ENCODE data around the gene MAML2. TPM values are rescaled to one million over a fixed set of nuclear protein-coding genes. Genes with fewer than 3 reads are reported as not detected.

MAML2 gene
- total and polyA plus RNA-seq, 10 donors = 2.7 to 43.4 (median 27.2) TPM

DNA sequence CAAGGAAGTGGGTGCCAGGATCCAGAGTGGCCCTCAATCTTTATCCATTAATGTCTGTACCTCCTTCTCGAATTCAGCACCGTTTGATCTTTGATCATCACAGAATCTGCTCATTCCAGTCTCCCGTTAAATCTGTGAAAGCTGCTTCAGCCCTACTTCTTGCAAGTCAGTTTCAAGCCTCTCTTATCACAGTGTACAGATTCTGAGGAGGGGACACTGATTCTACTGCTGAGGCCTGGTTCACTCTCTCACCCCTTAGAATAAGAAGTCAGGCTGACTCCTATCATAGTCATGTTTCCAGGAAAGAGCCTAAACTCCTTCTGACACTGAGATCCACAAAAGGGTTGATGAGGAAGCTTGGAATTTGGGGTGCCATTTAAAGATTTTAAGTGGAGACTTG is 39.0 kb downstream of the MAML2 start:
- H3K36me3 ChIP-seq = no peaks in the 10 kb centered on the region
- DNase-seq = no peak
- no peak overlapping the region for H3K4me3 ChIP-seq
- WGBS, 5 donors = 76 to 91% (median 85%) methylated on average over 3 of the region's 3 CpGs
- intact Hi-C loops (cut with DNase I; ENCODE audit: low total_unique reads) = no loop called here
- peaks cover 17 to 99% (median 70%) of the 10 kb centered on the region in 6 donors for H3K4me1 ChIP-seq
- H3K27ac ChIP-seq = peak overlapping the region in 7 of 8 donors; percentile 16 to 81 (median 36)
- no peak for TF ChIP-seq POLR2AphosphoS5 (IDR thresholded peaks at IDR 0.05)
- TF ChIP-seq POLR2A (IDR thresholded peaks at IDR 0.05) = no peak
- TF ChIP-seq, protein P1, sequence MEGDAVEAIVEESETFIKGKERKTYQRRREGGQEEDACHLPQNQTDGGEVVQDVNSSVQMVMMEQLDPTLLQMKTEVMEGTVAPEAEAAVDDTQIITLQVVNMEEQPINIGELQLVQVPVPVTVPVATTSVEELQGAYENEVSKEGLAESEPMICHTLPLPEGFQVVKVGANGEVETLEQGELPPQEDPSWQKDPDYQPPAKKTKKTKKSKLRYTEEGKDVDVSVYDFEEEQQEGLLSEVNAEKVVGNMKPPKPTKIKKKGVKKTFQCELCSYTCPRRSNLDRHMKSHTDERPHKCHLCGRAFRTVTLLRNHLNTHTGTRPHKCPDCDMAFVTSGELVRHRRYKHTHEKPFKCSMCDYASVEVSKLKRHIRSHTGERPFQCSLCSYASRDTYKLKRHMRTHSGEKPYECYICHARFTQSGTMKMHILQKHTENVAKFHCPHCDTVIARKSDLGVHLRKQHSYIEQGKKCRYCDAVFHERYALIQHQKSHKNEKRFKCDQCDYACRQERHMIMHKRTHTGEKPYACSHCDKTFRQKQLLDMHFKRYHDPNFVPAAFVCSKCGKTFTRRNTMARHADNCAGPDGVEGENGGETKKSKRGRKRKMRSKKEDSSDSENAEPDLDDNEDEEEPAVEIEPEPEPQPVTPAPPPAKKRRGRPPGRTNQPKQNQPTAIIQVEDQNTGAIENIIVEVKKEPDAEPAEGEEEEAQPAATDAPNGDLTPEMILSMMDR (IDR thresholded peaks at IDR 0.05 in 8 of 11, conservative IDR thresholded peaks at IDR 0.05 in 3 of 11) = no peak
- H3K9me3 ChIP-seq = no peaks in the 10 kb centered on the region
- H3K27me3 ChIP-seq (replicated peaks in 1 of 7) = no peaks in the 10 kb centered on the region

DNA sequence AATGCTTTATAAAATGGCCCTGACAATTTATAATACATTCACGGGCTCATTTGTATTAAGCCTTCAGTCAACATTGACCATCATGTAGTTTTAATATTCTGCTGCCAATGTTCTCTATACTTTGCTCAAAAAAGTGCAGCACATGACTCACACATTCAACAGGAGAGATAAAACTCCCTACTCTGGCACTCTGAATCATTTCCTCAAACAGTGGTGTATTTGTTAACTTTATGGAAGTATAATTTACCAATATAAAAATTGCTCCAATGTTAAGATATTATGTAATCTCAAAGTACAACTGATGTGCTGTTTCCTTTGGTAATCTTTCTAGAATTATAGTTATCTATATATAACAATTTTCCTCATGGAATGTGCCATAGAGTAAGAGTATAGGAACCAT is 39.9 kb downstream of the MAML2 start:
- intact Hi-C loops (cut with DNase I; ENCODE audit: low total_unique reads) = no loop called here
- no peaks in the 10 kb centered on the region for H3K9me3 ChIP-seq
- 51 to 78% (median 73%) methylated on average over 1 of the region's 1 CpG for WGBS, 5 donors

DNA sequence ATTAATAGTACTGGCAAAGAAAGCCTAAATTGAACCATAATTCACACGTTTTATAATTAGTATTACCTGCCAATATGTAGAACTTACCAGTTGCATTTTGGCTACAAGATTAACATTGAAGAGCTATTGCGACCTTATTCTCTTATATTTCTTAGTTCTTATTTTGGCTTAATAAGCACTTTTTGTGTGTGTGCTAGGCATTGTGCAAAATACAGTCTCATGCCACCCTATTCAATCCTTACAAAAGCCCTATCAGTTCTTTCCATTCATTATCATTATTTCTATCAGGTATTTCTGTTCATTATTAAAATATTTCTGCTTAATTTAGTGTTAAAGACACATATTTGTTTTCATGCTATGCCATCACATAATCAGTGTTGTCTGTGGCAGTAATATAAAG is 41.2 kb downstream of the MAML2 start:
- WGBS, 5 donors = 89 to 98% (median 94%) methylated on average over 2 of the region's 2 CpGs
- TF ChIP-seq POLR2A (IDR thresholded peaks at IDR 0.05) (no peak), POLR2AphosphoS5 (IDR thresholded peaks at IDR 0.05) (no peak)

More for the DNA sequence above, 39.9 kb downstream of the MAML2 start:
- H3K4me3 ChIP-seq = no peak overlapping the region
- DNase-seq = no peak
- no peaks in the 10 kb centered on the region for H3K36me3 ChIP-seq
- TF ChIP-seq POLR2A (IDR thresholded peaks at IDR 0.05) (no peak), POLR2AphosphoS5 (IDR thresholded peaks at IDR 0.05) (no peak)
- TF ChIP-seq, protein P1 (IDR thresholded peaks at IDR 0.05 in 8 of 11, conservative IDR thresholded peaks at IDR 0.05 in 3 of 11) = no peak
- H3K27me3 ChIP-seq (replicated peaks in 1 of 7) = no peaks in the 10 kb centered on the region
- peaks cover 17 to 90% (median 63%) of the 10 kb centered on the region in 6 donors for H3K4me1 ChIP-seq
- peak overlapping the region in 6 of 8 donors; percentile 16 to 81 (median 38) for H3K27ac ChIP-seq

DNA sequence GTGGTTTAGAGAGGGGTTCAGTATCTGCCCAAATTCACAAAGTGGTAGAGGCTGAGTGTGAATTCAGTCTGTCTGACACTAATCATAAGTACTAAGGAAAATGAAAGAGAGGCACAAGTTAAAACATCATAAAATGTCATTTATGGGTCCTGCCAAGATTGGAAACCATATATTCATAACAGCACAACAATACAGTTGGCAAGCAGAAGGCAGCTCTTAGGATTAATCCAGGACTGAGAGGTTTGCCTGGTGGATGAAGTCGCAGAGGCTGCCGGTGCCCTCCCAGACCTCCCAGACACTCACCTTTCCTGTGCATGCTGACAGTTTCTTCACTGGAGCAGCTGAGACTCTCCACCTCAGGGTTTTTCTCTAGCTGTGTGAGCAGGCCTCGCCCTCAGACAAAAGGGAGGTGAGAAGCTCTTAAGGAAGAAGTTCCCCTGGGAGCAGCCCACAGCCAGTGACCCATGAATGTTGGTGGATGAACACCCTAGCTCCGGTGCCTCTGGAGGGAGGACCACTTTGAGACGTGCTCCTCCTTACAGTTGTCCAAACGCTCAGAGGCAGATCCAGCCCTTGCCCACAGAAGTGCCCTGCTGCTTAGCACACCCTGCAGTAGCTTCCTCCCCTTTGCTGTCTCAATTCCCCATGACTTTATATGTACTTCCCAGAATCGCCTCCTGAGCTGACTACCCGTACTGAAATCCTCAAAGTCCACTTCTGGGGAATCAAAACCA is 43.7 kb downstream of the MAML2 start:
- Histone ChIP-seq H3K27ac (peak overlapping the region in 2 of 8 donors; percentile 46 to 70), H3K4me3 (no peak overlapping the region), H3K36me3 (peaks cover 0 to 7% (median 0%) of the 10 kb centered on the region in 6 donors), H3K27me3 (replicated peaks in 1 of 7) (no peaks in the 10 kb centered on the region), H3K4me1 (peaks cover 17 to 78% (median 48%) of the 10 kb centered on the region in 6 donors), H3K9me3 (no peaks in the 10 kb centered on the region)
- TF ChIP-seq POLR2AphosphoS5 (IDR thresholded peaks at IDR 0.05) (no peak), POLR2A (IDR thresholded peaks at IDR 0.05) (no peak)
- intact Hi-C loops (cut with DNase I; ENCODE audit: low total_unique reads) = no loop called here
- 65 to 80% (median 70%) methylated on average over 8 of the region's 8 CpGs for WGBS, 5 donors
- DNase-seq = no peak

More for the DNA sequence above, 41.2 kb downstream of the MAML2 start:
- intact Hi-C loops (cut with DNase I; ENCODE audit: low total_unique reads) = no loop called here
- H3K36me3 ChIP-seq = peaks cover 0 to 5% (median 0%) of the 10 kb centered on the region in 6 donors
- no peak overlapping the region for H3K27ac ChIP-seq
- no peak overlapping the region for H3K4me3 ChIP-seq
- no peak for DNase-seq
- H3K4me1 ChIP-seq = peaks cover 17 to 78% (median 50%) of the 10 kb centered on the region in 6 donors
- no peaks in the 10 kb centered on the region for H3K27me3 ChIP-seq (replicated peaks in 1 of 7)
- no peaks in the 10 kb centered on the region for H3K9me3 ChIP-seq

DNA sequence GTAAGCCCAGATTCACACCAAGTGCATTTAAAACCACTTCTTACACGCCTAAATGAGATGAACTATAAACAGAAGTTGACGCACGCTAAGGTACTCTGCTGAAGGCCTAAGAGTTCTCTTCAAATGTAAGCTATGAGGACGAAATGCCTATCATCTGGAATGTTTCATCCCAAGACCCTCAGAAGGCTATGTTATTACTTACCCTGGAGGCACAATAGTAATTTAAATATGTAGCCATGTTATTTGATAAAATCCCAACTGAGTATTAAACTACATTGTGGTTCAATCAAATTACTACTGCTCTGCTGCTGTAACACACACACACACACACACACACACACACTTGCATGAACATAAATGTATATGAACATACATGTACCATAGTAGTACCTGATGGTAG is 47.6 kb downstream of the MAML2 start:
- Histone ChIP-seq H3K4me3 (no peak overlapping the region), H3K4me1 (peaks cover 34 to 66% (median 45%) of the 10 kb centered on the region in 6 donors), H3K36me3 (peaks cover 0 to 7% (median 0%) of the 10 kb centered on the region in 6 donors), H3K27me3 (replicated peaks in 1 of 7) (no peaks in the 10 kb centered on the region), H3K27ac (no peak overlapping the region), H3K9me3 (no peaks in the 10 kb centered on the region)
- no peak for DNase-seq
- TF ChIP-seq POLR2AphosphoS5 (IDR thresholded peaks at IDR 0.05) = no peak
- TF ChIP-seq, protein P1 (IDR thresholded peaks at IDR 0.05 in 8 of 11, conservative IDR thresholded peaks at IDR 0.05 in 3 of 11) = no peak
- TF ChIP-seq POLR2A (IDR thresholded peaks at IDR 0.05) = no peak
- WGBS, 5 donors = 68 to 80% (median 77%) methylated on average over 4 of the region's 4 CpGs
- intact Hi-C loops (cut with DNase I; ENCODE audit: low total_unique reads) = no loop called here

Measured in spleen (tissue), 11 donors.